Left ventricle myocardium inferior (tissue), 1 donor: Measurements from ENCODE around the gene ZDHHC12. TPM values are rescaled to one million over a fixed set of nuclear protein-coding genes. Genes with fewer than 3 reads are reported as not detected.

Experiments used
- DNase-seq: peaks from one replicate; pipeline ENCODE4 v3.0.0-alpha.2; 2020
- H3K27ac ChIP-seq: fragments of 200-600 bp; replicated peaks from 2 replicates; pipeline ENCODE4 v1.8.0; 2021
- H3K27me3 ChIP-seq: fragments of 200-600 bp; 2 replicates; pipeline ENCODE4 v1.8.0; 2021; ENCODE audit warnings: low read depth
- H3K36me3 ChIP-seq: fragments of 200-600 bp; 2 replicates; pipeline ENCODE4 v1.8.0; 2021
- H3K4me1 ChIP-seq: fragments of 200-600 bp; 2 replicates; pipeline ENCODE4 v1.8.0; 2021
- H3K4me3 ChIP-seq: fragments of 200-600 bp; 2 replicates; pipeline ENCODE4 v1.8.0; 2021; ENCODE audit warnings: mild to moderate bottlenecking, moderate library complexity
- H3K9me3 ChIP-seq: fragments of 200-600 bp; replicated peaks from 2 replicates; pipeline ENCODE4 v1.8.0; 2021
- intact Hi-C: fragments of 100-400 bp; cut with micrococcal nuclease; formaldehyde crosslinking; loops from one replicate; pipeline ENCODE4 v1.11.0; 2022
- total RNA-seq: library from RNA; stranded (reverse); fragmentation: NEBNext Ultra II Directional; extraction: Animal tissue kit (Norgen Biotek cat#: 25700); gene quantifications from one replicate; pipeline ENCODE4 v1.2.1, GENCODE V29; 2021
- TF ChIP-seq, protein P1 (sequence below): fragments of 200-600 bp; IDR thresholded peaks from 2 replicates; pipeline ENCODE4 v1.8.0; 2021; ENCODE audit warnings: antibody characterized with exemption, mild to moderate bottlenecking, borderline replicate concordance
- donor health status: DM: no; HTN: yes; CAD: no; lungs with severe emphysema.

The ZDHHC12 gene
- total RNA-seq, 1 donor from 2014 or later = 6.3 TPM

DNA sequence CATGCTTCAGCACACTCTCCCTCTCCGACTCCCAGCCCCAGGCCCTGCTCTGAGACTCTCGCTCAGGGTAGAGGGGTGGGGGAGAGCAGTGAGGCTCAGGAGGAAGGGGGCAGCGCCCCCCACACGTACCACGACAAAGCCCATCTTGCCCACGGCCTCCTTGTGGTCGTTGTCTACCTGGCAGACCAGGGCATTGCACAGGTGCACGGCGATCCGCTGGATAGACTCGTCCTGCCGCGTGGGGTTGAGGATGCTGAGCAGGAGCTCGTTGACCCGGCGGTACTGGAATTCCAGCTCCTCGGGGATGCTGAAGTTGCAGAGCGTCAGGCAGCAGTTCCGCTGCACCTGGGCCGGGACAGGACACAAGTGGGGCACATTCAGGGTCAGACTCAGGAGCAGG is 18.5 kb upstream of the ZDHHC12 start:
- intact Hi-C loops = no loop called here
- no peak for DNase-seq
- TF ChIP-seq, protein P1, sequence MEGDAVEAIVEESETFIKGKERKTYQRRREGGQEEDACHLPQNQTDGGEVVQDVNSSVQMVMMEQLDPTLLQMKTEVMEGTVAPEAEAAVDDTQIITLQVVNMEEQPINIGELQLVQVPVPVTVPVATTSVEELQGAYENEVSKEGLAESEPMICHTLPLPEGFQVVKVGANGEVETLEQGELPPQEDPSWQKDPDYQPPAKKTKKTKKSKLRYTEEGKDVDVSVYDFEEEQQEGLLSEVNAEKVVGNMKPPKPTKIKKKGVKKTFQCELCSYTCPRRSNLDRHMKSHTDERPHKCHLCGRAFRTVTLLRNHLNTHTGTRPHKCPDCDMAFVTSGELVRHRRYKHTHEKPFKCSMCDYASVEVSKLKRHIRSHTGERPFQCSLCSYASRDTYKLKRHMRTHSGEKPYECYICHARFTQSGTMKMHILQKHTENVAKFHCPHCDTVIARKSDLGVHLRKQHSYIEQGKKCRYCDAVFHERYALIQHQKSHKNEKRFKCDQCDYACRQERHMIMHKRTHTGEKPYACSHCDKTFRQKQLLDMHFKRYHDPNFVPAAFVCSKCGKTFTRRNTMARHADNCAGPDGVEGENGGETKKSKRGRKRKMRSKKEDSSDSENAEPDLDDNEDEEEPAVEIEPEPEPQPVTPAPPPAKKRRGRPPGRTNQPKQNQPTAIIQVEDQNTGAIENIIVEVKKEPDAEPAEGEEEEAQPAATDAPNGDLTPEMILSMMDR = no peak
- Histone ChIP-seq H3K4me1 (no peaks in the 10 kb centered on the region), H3K36me3 (peaks cover 71% of the 10 kb centered on the region), H3K9me3 (no peaks in the 10 kb centered on the region), H3K4me3 (no peak overlapping the region), H3K27me3 (no peaks in the 10 kb centered on the region), H3K27ac (no peak overlapping the region)

DNA sequence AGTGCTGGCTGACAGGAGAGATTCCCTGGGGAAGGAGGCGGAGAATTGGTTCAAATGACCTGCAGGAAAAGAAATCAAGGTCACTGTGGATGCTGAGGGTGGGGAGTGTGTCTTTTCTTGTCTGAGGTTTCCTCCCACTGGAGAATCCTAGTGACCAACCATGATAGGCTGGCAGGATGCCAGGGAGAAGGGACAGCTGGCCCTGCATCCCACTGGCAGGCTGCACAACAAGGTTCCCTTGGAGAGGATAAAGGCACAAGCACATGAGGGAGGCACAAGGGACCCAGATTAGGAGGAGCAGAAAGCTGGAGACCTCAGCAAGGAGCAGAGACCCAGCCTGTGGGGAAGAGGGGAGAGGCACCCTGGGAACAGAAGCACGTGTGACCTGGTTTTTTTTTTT is 11.4 kb upstream of the ZDHHC12 start:
- DNase-seq = no peak
- peaks cover 72% of the 10 kb centered on the region for H3K36me3 ChIP-seq
- intact Hi-C loops = no loop called here
- TF ChIP-seq, protein P1 = no peak
- no peak overlapping the region for H3K4me3 ChIP-seq
- H3K27ac ChIP-seq = no peak overlapping the region
- H3K9me3 ChIP-seq = no peaks in the 10 kb centered on the region
- no peaks in the 10 kb centered on the region for H3K27me3 ChIP-seq
- H3K4me1 ChIP-seq = peaks cover 3% of the 10 kb centered on the region

DNA sequence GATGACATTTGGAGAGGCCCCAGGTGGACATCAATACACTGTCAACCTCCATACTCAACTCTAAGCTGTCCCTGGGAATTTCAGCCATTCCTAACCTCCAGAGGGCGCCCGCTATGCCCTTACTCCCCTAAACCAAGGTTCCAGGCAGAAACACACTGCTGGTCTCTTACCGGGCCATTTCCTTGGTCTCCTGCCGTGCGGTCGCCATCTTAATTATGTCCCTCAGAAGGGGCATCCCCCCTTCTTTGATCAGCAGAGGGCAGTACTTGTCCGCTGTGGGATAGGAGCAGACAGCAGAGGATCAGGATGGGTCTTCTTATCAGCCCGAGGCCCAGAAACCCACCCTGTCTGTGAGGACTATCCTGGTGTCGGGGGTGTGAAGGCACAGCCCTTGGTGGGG is 9.3 kb upstream of the ZDHHC12 start:
- intact Hi-C loops = no loop called here
- Histone ChIP-seq H3K4me1 (peaks cover 3% of the 10 kb centered on the region), H3K27me3 (no peaks in the 10 kb centered on the region), H3K4me3 (no peak overlapping the region), H3K27ac (peak overlapping the region; percentile 32), H3K36me3 (peaks cover 53% of the 10 kb centered on the region), H3K9me3 (no peaks in the 10 kb centered on the region)
- DNase-seq = peak; percentile 60
- TF ChIP-seq, protein P1 = peak; percentile 68

DNA sequence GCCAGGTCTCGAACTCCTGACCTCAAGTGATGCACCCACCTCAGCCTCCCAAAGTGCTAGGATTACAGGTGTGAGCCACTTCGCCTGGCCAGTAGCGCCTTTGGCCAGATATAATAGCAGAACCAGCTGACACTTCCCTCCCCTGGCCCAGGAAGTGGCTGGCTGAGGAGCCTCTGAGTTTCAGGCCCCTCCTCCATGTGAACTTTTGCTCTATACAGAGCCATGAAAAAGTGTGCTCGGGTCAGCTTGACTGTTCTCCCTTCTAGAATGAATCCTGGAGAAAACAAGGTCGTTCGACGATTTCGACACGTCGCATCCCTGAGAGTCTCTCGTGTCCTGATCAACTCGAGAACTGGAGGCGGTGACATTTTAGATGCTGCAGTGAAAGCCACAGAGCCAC is 8.6 kb upstream of the ZDHHC12 start:
- Histone ChIP-seq H3K4me3 (no peak overlapping the region), H3K9me3 (no peaks in the 10 kb centered on the region), H3K27ac (no peak overlapping the region), H3K36me3 (peaks cover 49% of the 10 kb centered on the region), H3K4me1 (peaks cover 3% of the 10 kb centered on the region), H3K27me3 (no peaks in the 10 kb centered on the region)
- TF ChIP-seq, protein P1 = no peak
- intact Hi-C loops = no loop called here
- no peak for DNase-seq

DNA sequence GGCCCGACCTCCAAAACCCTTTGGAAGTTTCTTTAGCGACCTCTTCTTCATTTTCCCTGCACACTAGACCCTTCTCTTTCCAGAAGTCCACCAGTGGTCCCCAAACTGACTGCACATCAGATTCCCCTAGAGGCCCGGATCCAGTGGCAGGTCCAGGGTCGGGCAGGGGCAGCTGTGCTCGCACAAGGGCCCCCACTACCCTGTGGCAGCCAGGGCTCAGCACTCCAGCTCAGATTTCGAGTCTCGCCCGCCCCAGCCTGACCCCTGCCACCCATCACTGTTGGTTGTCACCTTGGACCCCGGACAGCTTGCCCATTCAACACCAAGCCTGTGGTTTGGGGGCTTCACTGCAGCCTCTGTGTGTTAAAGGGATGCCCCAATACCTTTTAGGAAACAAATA is 7.8 kb upstream of the ZDHHC12 start:
- intact Hi-C loops = no loop called here
- Histone ChIP-seq H3K9me3 (no peaks in the 10 kb centered on the region), H3K36me3 (peaks cover 41% of the 10 kb centered on the region), H3K27ac (no peak overlapping the region), H3K27me3 (no peaks in the 10 kb centered on the region), H3K4me3 (no peak overlapping the region), H3K4me1 (peaks cover 3% of the 10 kb centered on the region)
- no peak for DNase-seq
- TF ChIP-seq, protein P1 = no peak

DNA sequence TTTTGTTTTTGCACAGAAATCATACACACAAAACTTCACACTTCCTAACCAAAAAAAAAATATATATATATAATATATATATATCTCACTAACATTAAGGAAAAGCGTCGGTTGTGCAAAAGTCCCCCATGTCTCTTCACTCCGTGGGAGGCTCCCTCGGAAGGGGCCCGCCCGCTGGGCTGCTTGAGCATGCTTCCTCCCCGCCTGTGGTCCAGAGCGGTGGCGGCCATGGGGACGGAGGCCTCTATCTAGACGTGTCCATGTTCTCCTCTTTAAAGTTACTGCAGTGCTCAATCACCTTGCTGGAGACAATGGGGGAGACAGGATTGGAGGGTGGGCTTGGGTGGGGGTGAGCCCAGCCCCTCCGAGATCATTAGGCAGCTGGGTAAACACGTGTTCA is 7.2 kb upstream of the ZDHHC12 start:
- TF ChIP-seq, protein P1 = no peak
- Histone ChIP-seq H3K36me3 (peaks cover 37% of the 10 kb centered on the region), H3K4me3 (no peak overlapping the region), H3K9me3 (no peaks in the 10 kb centered on the region), H3K4me1 (peaks cover 3% of the 10 kb centered on the region), H3K27me3 (no peaks in the 10 kb centered on the region), H3K27ac (no peak overlapping the region)
- intact Hi-C loops = no loop called here
- no peak for DNase-seq
